Measurements from ENCODE around the gene SELENOV. TPM values are rescaled to one million over a fixed set of nuclear protein-coding genes. Genes with fewer than 3 reads are reported as not detected.
A peak's percentile ranks its signal among the peaks of the same experiment; 100 is the strongest.

The SELENOV gene
- total and polyA plus RNA-seq, 4 donors: not detected

DNA sequence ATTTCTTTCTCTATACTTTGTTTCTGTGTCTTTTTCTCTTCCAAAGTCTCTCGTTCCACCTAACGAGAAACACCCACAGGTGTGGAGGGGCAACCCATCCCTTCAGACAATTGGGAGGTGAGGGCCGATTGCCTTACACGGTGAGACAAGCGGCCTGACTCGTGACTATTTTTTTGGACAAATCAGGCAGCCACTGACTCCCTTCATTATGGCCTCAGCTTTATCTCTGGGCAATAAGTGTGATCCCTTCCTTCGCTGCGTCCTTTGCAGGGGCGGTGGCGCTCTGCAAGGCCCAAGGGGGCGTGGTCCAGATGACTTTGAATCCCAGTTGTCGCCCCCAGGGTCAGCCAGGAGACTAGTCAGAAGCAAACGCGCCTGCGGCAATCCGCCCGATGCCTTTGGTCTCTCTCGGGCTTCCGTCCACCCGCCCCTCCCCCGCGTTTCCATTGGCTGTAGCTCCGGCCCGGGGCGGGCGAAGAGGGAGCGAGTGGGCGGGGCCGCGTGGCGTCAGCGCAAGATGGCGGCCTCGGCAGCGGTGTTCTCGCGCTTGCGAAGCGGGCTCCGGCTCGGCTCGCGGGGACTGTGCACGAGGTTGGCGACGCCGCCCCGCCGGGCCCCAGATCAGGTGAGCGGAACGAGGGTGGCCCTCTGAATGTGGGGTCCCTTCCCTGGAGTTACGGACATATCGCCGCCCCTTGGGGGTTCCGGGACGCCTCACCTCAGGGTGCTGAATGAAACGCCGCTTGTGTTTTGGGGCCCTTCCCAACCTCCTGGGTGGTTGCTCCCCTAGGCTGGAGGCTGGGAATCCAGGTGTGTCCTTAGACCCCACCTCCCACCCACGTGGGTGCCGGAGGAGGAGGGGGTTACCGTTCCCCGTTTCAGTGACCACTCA is 34.4 kb upstream of the SELENOV start, which contains the start of gene TIMM50:
TSS of gene TIMM50 (plus strand) at position 502 of the 892 bp plus-strand sequence. CDS start at position 518, 16 bp downstream.
- Histone ChIP-seq H3K4me3 (peak within 1 kb of the TSS; percentile 94), H3K9me3 (ENCODE audit: control insufficient read depth in 4 of 4, insufficient read depth in 3 of 4, low read length in 3 of 4) (no peaks in the 10 kb centered on the region), H3K9ac (ENCODE audit: insufficient read depth in 1 of 2, low read length in 2 of 2) (peak within 1 kb of the TSS; percentile 90 to 91), H3K4me1 (ENCODE audit: control insufficient read depth in 5 of 5, insufficient read depth in 5 of 5, low read length in 5 of 5) (peaks cover 3 to 13% (median 6%) of the 10 kb centered on the region in 5 donors), H3K27me3 (ENCODE audit: control insufficient read depth in 3 of 3, insufficient read depth in 3 of 3, low read length in 2 of 3) (no peaks in the 10 kb centered on the region), H3K36me3 (ENCODE audit: control insufficient read depth in 4 of 4, insufficient read depth in 4 of 4, low read length in 4 of 4) (peaks cover 5 to 18% (median 12%) of the 10 kb centered on the region in 4 donors), H3K27ac (ENCODE audit: low read depth in 1 of 2, low read length in 1 of 2) (peak within 1 kb of the TSS; percentile 67 to 87)
- ATAC-seq (ENCODE audit: insufficient read depth, low FRiP score): peak; percentile 97
- peak; percentile 97 to 98 (median 98) for DNase-seq
- TF ChIP-seq, protein P1, sequence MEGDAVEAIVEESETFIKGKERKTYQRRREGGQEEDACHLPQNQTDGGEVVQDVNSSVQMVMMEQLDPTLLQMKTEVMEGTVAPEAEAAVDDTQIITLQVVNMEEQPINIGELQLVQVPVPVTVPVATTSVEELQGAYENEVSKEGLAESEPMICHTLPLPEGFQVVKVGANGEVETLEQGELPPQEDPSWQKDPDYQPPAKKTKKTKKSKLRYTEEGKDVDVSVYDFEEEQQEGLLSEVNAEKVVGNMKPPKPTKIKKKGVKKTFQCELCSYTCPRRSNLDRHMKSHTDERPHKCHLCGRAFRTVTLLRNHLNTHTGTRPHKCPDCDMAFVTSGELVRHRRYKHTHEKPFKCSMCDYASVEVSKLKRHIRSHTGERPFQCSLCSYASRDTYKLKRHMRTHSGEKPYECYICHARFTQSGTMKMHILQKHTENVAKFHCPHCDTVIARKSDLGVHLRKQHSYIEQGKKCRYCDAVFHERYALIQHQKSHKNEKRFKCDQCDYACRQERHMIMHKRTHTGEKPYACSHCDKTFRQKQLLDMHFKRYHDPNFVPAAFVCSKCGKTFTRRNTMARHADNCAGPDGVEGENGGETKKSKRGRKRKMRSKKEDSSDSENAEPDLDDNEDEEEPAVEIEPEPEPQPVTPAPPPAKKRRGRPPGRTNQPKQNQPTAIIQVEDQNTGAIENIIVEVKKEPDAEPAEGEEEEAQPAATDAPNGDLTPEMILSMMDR (IDR thresholded peaks at IDR 0.05; ENCODE audit: control extremely low read depth, extremely low read depth): no peak
- 1% methylated on average over 61 to 62 of the region's 62 CpGs for WGBS, 2 donors

DNA sequence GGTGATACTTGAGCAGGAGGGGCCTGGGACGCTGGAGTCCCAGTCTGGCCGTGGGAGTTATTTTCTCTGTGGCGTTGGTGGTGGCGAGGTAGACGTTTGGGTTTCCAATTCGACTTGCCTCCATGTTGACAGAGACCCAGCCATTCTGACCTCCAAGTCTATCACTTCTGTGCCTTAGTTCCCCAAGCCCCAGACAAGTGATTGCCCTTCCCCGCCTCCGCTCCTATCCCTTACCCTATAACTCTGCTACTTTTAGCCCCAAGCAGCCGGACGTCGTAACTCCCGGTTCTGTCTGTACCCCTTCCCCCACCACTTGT is 33.8 kb upstream of the SELENOV start:
- Histone ChIP-seq H3K27ac (ENCODE audit: low read depth in 1 of 2, low read length in 1 of 2) (peak overlapping the region in 1 of 2 donors; percentile 45), H3K9ac (ENCODE audit: insufficient read depth in 1 of 2, low read length in 2 of 2) (peak overlapping the region; percentile 90 to 91), H3K27me3 (ENCODE audit: control insufficient read depth in 3 of 3, insufficient read depth in 3 of 3, low read length in 2 of 3) (no peaks in the 10 kb centered on the region), H3K4me3 (peak overlapping the region; percentile 94), H3K4me1 (ENCODE audit: control insufficient read depth in 5 of 5, insufficient read depth in 5 of 5, low read length in 5 of 5) (peaks cover 3 to 13% (median 6%) of the 10 kb centered on the region in 5 donors), H3K36me3 (ENCODE audit: control insufficient read depth in 4 of 4, insufficient read depth in 4 of 4, low read length in 4 of 4) (peaks cover 4 to 17% (median 10%) of the 10 kb centered on the region in 4 donors), H3K9me3 (ENCODE audit: control insufficient read depth in 4 of 4, insufficient read depth in 3 of 4, low read length in 3 of 4) (no peaks in the 10 kb centered on the region)
- WGBS, 2 donors: 2% methylated on average over 12 of the region's 12 CpGs
- ATAC-seq (ENCODE audit: insufficient read depth, low FRiP score) (no peak), DNase-seq (no peak)
- TF ChIP-seq, protein P1 (IDR thresholded peaks at IDR 0.05; ENCODE audit: control extremely low read depth, extremely low read depth): no peak

DNA sequence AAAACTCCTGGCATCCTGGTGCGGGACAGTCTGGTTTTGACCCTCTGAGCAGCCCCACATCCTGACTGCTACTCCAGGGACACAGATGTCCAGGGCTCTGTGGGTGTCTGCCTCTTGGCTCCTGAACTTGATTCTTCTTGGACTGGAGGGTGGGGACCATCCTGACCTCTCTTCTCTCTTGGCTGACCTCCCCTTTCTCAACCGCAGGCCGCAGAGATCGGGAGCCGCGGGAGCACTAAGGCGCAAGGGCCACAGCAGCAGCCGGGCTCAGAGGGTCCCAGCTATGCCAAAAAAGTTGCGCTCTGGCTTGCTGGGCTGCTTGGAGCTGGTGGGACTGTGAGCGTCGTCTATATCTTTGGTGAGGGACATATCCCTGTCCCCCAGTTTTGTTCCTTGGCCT is 33.3 kb upstream of the SELENOV start:
- Histone ChIP-seq H3K9ac (ENCODE audit: insufficient read depth in 1 of 2, low read length in 2 of 2) (peak overlapping the region; percentile 90 to 91), H3K9me3 (ENCODE audit: control insufficient read depth in 4 of 4, insufficient read depth in 3 of 4, low read length in 3 of 4) (no peaks in the 10 kb centered on the region), H3K27ac (ENCODE audit: low read depth in 1 of 2, low read length in 1 of 2) (no peak overlapping the region), H3K4me3 (no peak overlapping the region), H3K4me1 (ENCODE audit: control insufficient read depth in 5 of 5, insufficient read depth in 5 of 5, low read length in 5 of 5) (peaks cover 3 to 13% (median 6%) of the 10 kb centered on the region in 5 donors), H3K36me3 (ENCODE audit: control insufficient read depth in 4 of 4, insufficient read depth in 4 of 4, low read length in 4 of 4) (peaks cover 0 to 18% (median 13%) of the 10 kb centered on the region in 4 donors), H3K27me3 (ENCODE audit: control insufficient read depth in 3 of 3, insufficient read depth in 3 of 3, low read length in 2 of 3) (no peaks in the 10 kb centered on the region)
- TF ChIP-seq, protein P1 (IDR thresholded peaks at IDR 0.05; ENCODE audit: control extremely low read depth, extremely low read depth): no peak
- 71 to 91% methylated on average over 11 of the region's 11 CpGs for WGBS, 2 donors
- no peak for ATAC-seq (ENCODE audit: insufficient read depth, low FRiP score)
- DNase-seq: no peak
